T-cell (primary cell): Measurements from ENCODE around the gene ZDHHC8. TPM values are rescaled to one million over a fixed set of nuclear protein-coding genes. Genes with fewer than 3 reads are reported as not detected.

Experiments used
- ATAC-seq, 4 experiments: fragments of 200-7000 bp in 3 of 4; fragments of 150-1000 bp in 1 of 4; cut with Tn5 transposase; replicated peaks in 1 of 4; 1 replicate in 3 of 4; 2 replicates in 1 of 4; pipeline ENCODE4 v1.10.0; 2021; ENCODE audit warnings: moderate library complexity in 3 of 4, mild to moderate bottlenecking in 2 of 4, moderate number of reproducible peaks in 1 of 4
- CTCF ChIA-PET, 2 donors: fragments of 300-600 bp; sonication (Branson Sonifier 250); formaldehyde crosslinking; loops; one replicate each; lab custom pipeline; 2022; ENCODE audit warnings: antibody characterized with exemption in 2 of 2; lab: Charles Lee
- POLR2A ChIA-PET, 2 donors: fragments of 300-600 bp; sonication (Branson Sonifier 250); formaldehyde crosslinking; loops; one replicate each; lab custom pipeline; 2022; ENCODE audit warnings: antibody characterized with exemption in 2 of 2; lab: Charles Lee
- DNase-seq, 35 experiments: peaks; one replicate each; pipeline versions ENCODE4 v3.0.0 to v3.0.0-alpha.2; 2013 to 2023
- H3K27ac ChIP-seq: one replicate; pipeline ENCODE4 v1.5.1; 2013; ENCODE audit warnings: low read length
- H3K27me3 ChIP-seq, 2 experiments: replicated peaks in 1 of 2; 1 replicate in 1 of 2; 2 replicates in 1 of 2; pipeline versions ENCODE4 v1.6.1 to v1.7.0; 2013; ENCODE audit warnings: low read length in 1 of 2, mixed read lengths in 1 of 2; ENCODE audit not compliant: control insufficient read depth in 2 of 2, insufficient read depth in 2 of 2; ENCODE audit errors: extremely low read depth in 1 of 2
- H3K36me3 ChIP-seq, 2 donors: 1 replicate in 1 of 2; 2 replicates in 1 of 2; pipeline versions ENCODE4 v1.6.1 to v1.7.0; 2013; ENCODE audit warnings: low read length in 1 of 2; ENCODE audit not compliant: control insufficient read depth in 2 of 2, insufficient read depth in 1 of 2; ENCODE audit errors: extremely low read depth in 1 of 2
- H3K4me1 ChIP-seq, 2 experiments: 1 replicate in 1 of 2; 2 replicates in 1 of 2; pipeline versions ENCODE4 v1.6.1 to v1.7.0; 2013; ENCODE audit warnings: low read length in 2 of 2, mixed read lengths in 1 of 2; ENCODE audit not compliant: insufficient read depth in 2 of 2, control insufficient read depth in 1 of 2; ENCODE audit errors: extremely low read depth in 1 of 2
- H3K4me3 ChIP-seq, 2 donors: 1 replicate in 1 of 2; 2 replicates in 1 of 2; pipeline versions ENCODE4 v1.5.1 to v1.7.0; 2013; ENCODE audit warnings: mild to moderate bottlenecking in 2 of 2, low read length in 1 of 2, moderate library complexity in 1 of 2; ENCODE audit not compliant: control insufficient read depth in 1 of 2; ENCODE audit errors: extremely low read depth in 1 of 2
- H3K9me3 ChIP-seq: 2 replicates; pipeline ENCODE4 v1.7.0; 2013
- H3K27ac Mint-ChIP-seq, 2 donors: one replicate each; pipeline ENCODE4 v1.8.0; 2020 to 2021; ENCODE audit warnings: mild to moderate bottlenecking in 2 of 2, mixed read lengths in 2 of 2
- H3K27me3 Mint-ChIP-seq, 2 donors: one replicate each; pipeline ENCODE4 v1.8.0; 2021 to 2022; ENCODE audit warnings: mixed read lengths in 2 of 2
- H3K36me3 Mint-ChIP-seq: one replicate; pipeline ENCODE4 v1.8.0; 2021; ENCODE audit warnings: mixed read lengths
- H3K4me1 Mint-ChIP-seq, 3 donors: one replicate each; pipeline ENCODE4 v1.8.0; 2020 to 2022; ENCODE audit warnings: mixed read lengths in 3 of 3, mild to moderate bottlenecking in 1 of 3
- H3K4me3 Mint-ChIP-seq, 3 donors: one replicate each; pipeline ENCODE4 v1.8.0; 2020 to 2022; ENCODE audit warnings: mild to moderate bottlenecking in 3 of 3, mixed read lengths in 3 of 3, moderate library complexity in 3 of 3
- H3K9me3 Mint-ChIP-seq, 3 donors: one replicate each; pipeline ENCODE4 v1.8.0; 2020 to 2022; ENCODE audit warnings: mixed read lengths in 3 of 3
- WGBS: methylation state at CpG from one replicate; pipeline ENCODE4 v1.1.5; 2013; ENCODE audit warnings: missing lambda C conversion rate; ENCODE audit not compliant: insufficient coverage; 5-methylcytosine and 5-hydroxymethylcytosine counted together
- total RNA-seq, 35 experiments: library from RNA in 6 of 35; stranded (reverse) in 6 of 35; fragments of 120-200 nt in 1 of 35; gene quantifications; one replicate each; pipeline versions ENCODE4 v1.2.1 to v1.2.4 and lab custom pipeline; 2013 to 2026

ZDHHC8 gene
- total RNA-seq, 5 donors from 2014 or later (not counting 1 experiment from before 2014, with no cell fraction given), result 68.4 to 102 (median 92.1) TPM

- peaks cover 13% of the 10 kb centered on the region for H3K36me3 Mint-ChIP-seq
- CTCF ChIA-PET, result interaction anchor here in 1 of 2 donors (0.6 kb wide), 1 partner anchor 160 kb away, joined by 4 read pairs; no protein-coding TSS in a partner anchor
Measured at GRCh38 chr22:20112623-20113511, 18.7 kb upstream of the ZDHHC8 start.

DNA sequence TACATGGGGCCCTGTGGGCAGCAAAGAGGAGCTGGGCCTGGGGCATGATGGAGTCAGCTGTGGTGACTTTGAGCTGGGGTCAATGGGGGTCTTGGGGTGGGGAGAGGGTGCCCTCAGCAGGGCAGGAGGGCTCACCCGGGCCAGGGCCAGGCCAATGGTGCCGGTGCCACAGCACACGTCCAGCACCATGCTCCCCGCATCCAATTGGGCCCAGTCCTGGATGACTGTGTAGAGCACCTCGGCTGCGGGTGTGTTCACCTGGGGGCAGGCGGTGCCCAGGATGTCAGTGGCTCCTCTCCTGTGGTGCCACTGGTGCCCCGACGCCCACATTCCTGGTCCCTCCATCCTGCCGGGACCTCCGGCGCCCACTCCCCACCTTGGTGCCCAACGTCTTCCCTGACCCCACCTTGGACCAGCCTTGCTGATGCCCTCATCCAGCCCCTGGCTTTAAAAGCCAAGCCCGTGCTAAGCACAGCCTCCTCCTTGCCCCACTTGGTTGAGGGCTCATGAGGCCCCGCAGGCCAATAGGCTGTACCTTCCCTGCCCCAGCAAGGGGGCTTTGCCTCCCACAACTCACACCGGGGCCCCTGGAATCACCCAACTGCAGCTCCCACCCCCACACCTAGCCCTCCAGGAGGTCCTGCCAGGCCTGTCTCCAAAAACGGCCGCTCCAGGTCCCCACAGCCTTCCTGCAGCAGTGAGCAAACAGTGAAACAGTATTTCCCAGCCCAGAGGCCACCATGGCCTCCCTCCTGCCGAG is 17.9 kb upstream of the ZDHHC8 start:
- Mint-ChIP-seq H3K27ac (peak overlapping the region in 1 of 2 donors; percentile 44), H3K36me3 (peaks cover 9% of the 10 kb centered on the region), H3K4me1 (peaks cover 16 to 40% (median 31%) of the 10 kb centered on the region in 3 donors), H3K9me3 (no peaks in the 10 kb centered on the region), H3K27me3 (no peaks in the 10 kb centered on the region), H3K4me3 (peak overlapping the region in 1 of 3 donors; percentile 21)
- Histone ChIP-seq H3K27me3 (no peaks in the 10 kb centered on the region), H3K9me3 (no peaks in the 10 kb centered on the region), H3K4me1 (peaks cover 17 to 75% of the 10 kb centered on the region in 2 experiments), H3K36me3 (peaks cover 13 to 64% of the 10 kb centered on the region in 2 donors), H3K4me3 (no peak overlapping the region), H3K27ac (no peak overlapping the region)
- ATAC-seq, result no peak
- no peak for DNase-seq
- POLR2A ChIA-PET, result interaction anchor here in 1 of 2 donors (0.6 kb wide), 2 partner anchors 33 to 155 kb away, joined by 4 read pairs; no protein-coding TSS in a partner anchor
- 95% methylated on average over 16 of the region's 19 CpGs for WGBS
- CTCF ChIA-PET, result interaction anchor here in 1 of 2 donors (0.6 kb wide), 1 partner anchor 161 kb away, joined by 4 read pairs; no protein-coding TSS in a partner anchor

More at GRCh38 chr22:20112623-20113511, 18.7 kb upstream of the ZDHHC8 start:
- Histone ChIP-seq H3K36me3 (peaks cover 21 to 73% of the 10 kb centered on the region in 2 donors), H3K9me3 (no peaks in the 10 kb centered on the region), H3K27ac (no peak overlapping the region), H3K4me3 (no peak overlapping the region), H3K27me3 (no peaks in the 10 kb centered on the region), H3K4me1 (peaks cover 9 to 67% of the 10 kb centered on the region in 2 experiments)
- Mint-ChIP-seq H3K27ac (no peak overlapping the region), H3K9me3 (no peaks in the 10 kb centered on the region), H3K4me3 (no peak overlapping the region), H3K4me1 (peaks cover 12 to 32% (median 24%) of the 10 kb centered on the region in 3 donors), H3K27me3 (no peaks in the 10 kb centered on the region)
- ATAC-seq (no peak), DNase-seq (no peak)
- 95% methylated on average over 14 of the region's 26 CpGs for WGBS
- POLR2A ChIA-PET, result interaction anchor here in 1 of 2 donors (0.6 kb wide), 3 partner anchors 32 to 1015 kb away, joined by 3 to 4 read pairs (median 4); no protein-coding TSS in a partner anchor

- Mint-ChIP-seq H3K4me3 (peak overlapping the region; percentile 36 to 66 (median 61)), H3K9me3 (no peaks in the 10 kb centered on the region), H3K27ac (peak overlapping the region; percentile 55 to 61), H3K27me3 (no peaks in the 10 kb centered on the region), H3K4me1 (peaks cover 18 to 49% (median 40%) of the 10 kb centered on the region in 3 donors), H3K36me3 (peaks cover 9% of the 10 kb centered on the region)
- Histone ChIP-seq H3K4me1 (peaks cover 17 to 86% of the 10 kb centered on the region in 2 experiments), H3K27me3 (no peaks in the 10 kb centered on the region), H3K36me3 (peaks cover 11 to 66% of the 10 kb centered on the region in 2 donors), H3K9me3 (no peaks in the 10 kb centered on the region), H3K27ac (no peak overlapping the region), H3K4me3 (no peak overlapping the region)
- DNase-seq (no peak), ATAC-seq (no peak)
- CTCF ChIA-PET, result no interaction called here
- 93% methylated on average over 29 of the region's 36 CpGs for WGBS
- POLR2A ChIA-PET, result no interaction called here
Measured at GRCh38 chr22:20114506-20115475, 16.8 kb upstream of the ZDHHC8 start.

GRCh38 chr22:20115691-20116375 is 15.8 kb upstream of the ZDHHC8 start, which contains the start of gene RANBP1:
Gene RANBP1, plus strand, starts transcription at chr22:20116104. Its CDS starts 81 bp downstream, at chr22:20116185.
- Mint-ChIP-seq H3K27ac (peak within 1 kb of the TSS; percentile 89 to 92), H3K36me3 (peaks cover 12% of the 10 kb centered on the region), H3K27me3 (no peaks in the 10 kb centered on the region), H3K4me1 (peaks cover 18 to 55% (median 45%) of the 10 kb centered on the region in 3 donors), H3K9me3 (no peaks in the 10 kb centered on the region), H3K4me3 (peak within 1 kb of the TSS; percentile 77 to 89 (median 85))
- WGBS, result 83% methylated on average over 30 of the region's 30 CpGs
- Histone ChIP-seq H3K36me3 (peaks cover 5 to 67% of the 10 kb centered on the region in 2 donors), H3K27ac (peak within 1 kb of the TSS; percentile 73), H3K4me1 (peaks cover 17 to 91% of the 10 kb centered on the region in 2 experiments), H3K4me3 (peak within 1 kb of the TSS; percentile 79 to 86), H3K9me3 (no peaks in the 10 kb centered on the region), H3K27me3 (no peaks in the 10 kb centered on the region)
- ChIA-PET CTCF (no interaction called here), POLR2A (no interaction called here)
- DNase-seq (no peak), ATAC-seq (no peak)

GRCh38 chr22:20116376-20116950 is 15.1 kb upstream of the ZDHHC8 start:
- Mint-ChIP-seq H3K27ac (peak overlapping the region; percentile 89 to 92), H3K4me3 (peak overlapping the region; percentile 77 to 89 (median 85)), H3K9me3 (no peaks in the 10 kb centered on the region), H3K36me3 (peaks cover 12% of the 10 kb centered on the region), H3K27me3 (no peaks in the 10 kb centered on the region), H3K4me1 (peaks cover 21 to 50% (median 39%) of the 10 kb centered on the region in 3 donors)
- ATAC-seq (no peak), DNase-seq (no peak)
- peaks cover 17 to 86% of the 10 kb centered on the region in 2 experiments for H3K4me1 ChIP-seq
- ChIA-PET POLR2A (no interaction called here), CTCF (interaction anchor here in 1 of 2 donors (1.4 kb wide), 1 partner anchor 13 kb away, joined by 5 read pairs; no protein-coding TSS in a partner anchor)
- WGBS, result 6% methylated on average over 18 of the region's 27 CpGs
- H3K27me3 ChIP-seq, result no peaks in the 10 kb centered on the region
- H3K36me3 ChIP-seq, result peaks cover 2 to 63% of the 10 kb centered on the region in 2 donors
- H3K9me3 ChIP-seq, result no peaks in the 10 kb centered on the region
- H3K27ac ChIP-seq, result peak overlapping the region; percentile 73
- H3K4me3 ChIP-seq, result peak overlapping the region; percentile 79 to 86
